Anterior cingulate cortex (tissue), 58 donors: Measurements from ENCODE around the gene TAS2R3.
"Not testable (repeated sequence)": the region's sequence is repeated elsewhere in the genome, so short reads cannot be mapped to it uniquely, and the experiment has no call there.

Experiments
- DNase-seq, 58 donors: peaks; one replicate each; lab custom pipeline; 2025; lab: John Stamatoyannopoulos, UW

The TAS2R3 gene

GRCh38 chr7:141763797-141764196, at the start of gene TAS2R3:
Gene TAS2R3, plus strand, starts transcription at chr7:141764097. Its CDS starts 62 bp downstream, at chr7:141764159.
- DNase-seq: no peak

- DNase-seq: no peak
These were observed 49.3 kb upstream of the TAS2R3 start for GRCh38 chr7:141714571-141714970.

GRCh38 chr7:141715018-141715417, 48.9 kb upstream of the TAS2R3 start:
- no peak for DNase-seq

GRCh38 chr7:141715794-141716689, 47.9 kb upstream of the TAS2R3 start:
- no peak for DNase-seq

- DNase-seq: no peak
These were observed 46.4 kb upstream of the TAS2R3 start for GRCh38 chr7:141717450-141717849.

- no peak for DNase-seq
These were observed 41.4 kb upstream of the TAS2R3 start for GRCh38 chr7:141722529-141722928.

- no peak for DNase-seq
These were observed 34.9 kb upstream of the TAS2R3 start for GRCh38 chr7:141729020-141729419.

GRCh38 chr7:141731476-141732149, 32.3 kb upstream of the TAS2R3 start:
- DNase-seq: peak in 5 of 58 donors; percentile 1 to 12 (median 5)

- DNase-seq: peak in 1 of 58 donors; percentile 4
These were observed 26.6 kb upstream of the TAS2R3 start for GRCh38 chr7:141737118-141737835.

- peak; percentile 40 to 95 (median 88) for DNase-seq
These were observed 25.9 kb upstream of the TAS2R3 start, which contains the start of gene SSBP1 for GRCh38 chr7:141737836-141738591. Gene SSBP1, plus strand, starts transcription at chr7:141738358. Its CDS starts 809 bp downstream, at chr7:141739167.

GRCh38 chr7:141738592-141739013, 25.3 kb upstream of the TAS2R3 start:
- DNase-seq: no peak

- DNase-seq: no peak
These were observed 24.6 kb upstream of the TAS2R3 start for GRCh38 chr7:141739250-141739649.

- no peak for DNase-seq
These were observed 21.7 kb upstream of the TAS2R3 start for GRCh38 chr7:141742229-141742628.

- no peak for DNase-seq
These were observed 19.8 kb upstream of the TAS2R3 start for GRCh38 chr7:141744131-141744530.

GRCh38 chr7:141748396-141748795, 15.5 kb upstream of the TAS2R3 start:
- DNase-seq: no peak

GRCh38 chr7:141751904-141752303, 12.0 kb upstream of the TAS2R3 start:
- not testable (repeated sequence) for DNase-seq

GRCh38 chr7:141752634-141753033, 11.3 kb upstream of the TAS2R3 start:
- no peak for DNase-seq

- no peak for DNase-seq
These were observed 9.0 kb upstream of the TAS2R3 start for GRCh38 chr7:141754939-141755338.

GRCh38 chr7:141770083-141770583, 6.2 kb downstream of the TAS2R3 start:
- DNase-seq: not testable (repeated sequence)

GRCh38 chr7:141776374-141776773, 12.5 kb downstream of the TAS2R3 start, which contains the start of gene TAS2R4:
Gene TAS2R4, plus strand, starts transcription at chr7:141776674. Its CDS starts 1,815 bp downstream, at chr7:141778489.
- DNase-seq: no peak
